ENCODE measurements around the gene ALOX5. TPM values are rescaled to one million over a fixed set of nuclear protein-coding genes. Genes with fewer than 3 reads are reported as not detected.

ALOX5 gene
- total and polyA plus RNA-seq, 2 donors: 25.7 to 52.5 TPM

DNA sequence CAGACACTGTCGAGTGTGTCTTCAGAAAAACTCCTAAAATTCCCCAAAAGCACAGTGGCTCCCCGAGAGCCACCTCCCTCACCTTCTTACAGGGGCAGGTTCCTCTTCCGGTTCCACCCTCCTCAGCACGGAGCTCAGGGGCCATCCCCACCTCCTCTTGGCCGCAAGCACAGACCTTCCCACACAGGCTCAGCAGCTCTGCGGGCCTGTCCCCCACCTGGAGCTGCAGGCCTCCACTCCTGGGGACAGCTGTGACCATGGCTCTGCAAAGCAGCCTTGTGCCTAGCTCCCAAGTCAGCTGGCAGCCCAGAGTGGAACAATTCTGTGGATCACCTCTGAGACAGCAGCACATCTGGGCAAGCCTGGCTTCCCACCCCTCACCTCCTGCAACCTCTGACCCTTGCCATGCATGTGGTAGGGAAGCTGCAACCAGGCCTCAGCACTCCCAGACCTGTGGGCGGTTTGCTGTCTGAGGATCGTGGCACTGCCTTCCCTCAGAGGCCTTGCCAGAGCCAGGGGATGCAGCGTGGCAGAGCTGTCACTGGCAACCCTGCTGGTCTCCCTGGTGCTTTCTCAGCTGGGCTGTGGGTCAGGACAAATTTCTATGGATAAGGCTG, 79.7 kb downstream of the ALOX5 start:
- WGBS: 87% methylated on average over 9 of the region's 9 CpGs
- DNase-seq (ENCODE audit: extremely low spot score): no peak
- Histone ChIP-seq H3K27ac (ENCODE audit: low read depth) (no peak overlapping the region), H3K36me3 (ENCODE audit: insufficient read depth) (no peaks in the 10 kb centered on the region), H3K4me1 (ENCODE audit: insufficient read depth) (no peaks in the 10 kb centered on the region), H3K4me3 (ENCODE audit: low read depth, low read length) (no peak overlapping the region)

DNA sequence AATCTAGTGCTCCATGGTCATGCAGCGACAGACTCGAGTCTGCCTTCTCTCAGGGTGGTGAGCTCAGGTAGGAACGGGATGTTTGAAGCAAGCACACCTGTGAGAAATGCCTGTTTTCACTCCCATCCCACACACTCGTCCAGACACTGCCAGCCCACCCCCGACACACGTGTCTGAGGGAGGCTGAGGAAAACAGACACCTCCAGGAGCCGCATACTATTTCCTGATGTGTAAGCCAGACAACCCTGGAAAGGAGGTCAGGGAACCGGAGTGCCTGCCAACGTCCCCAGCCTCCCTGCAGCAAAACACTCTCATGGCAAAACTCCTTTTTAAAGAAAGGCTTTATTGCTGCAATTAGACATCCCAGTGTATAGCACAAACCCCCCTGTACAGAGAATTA, 80.2 kb downstream of the ALOX5 start:
- 68% methylated on average over 9 of the region's 9 CpGs for WGBS
- H3K27ac ChIP-seq (ENCODE audit: low read depth): no peak overlapping the region

DNA sequence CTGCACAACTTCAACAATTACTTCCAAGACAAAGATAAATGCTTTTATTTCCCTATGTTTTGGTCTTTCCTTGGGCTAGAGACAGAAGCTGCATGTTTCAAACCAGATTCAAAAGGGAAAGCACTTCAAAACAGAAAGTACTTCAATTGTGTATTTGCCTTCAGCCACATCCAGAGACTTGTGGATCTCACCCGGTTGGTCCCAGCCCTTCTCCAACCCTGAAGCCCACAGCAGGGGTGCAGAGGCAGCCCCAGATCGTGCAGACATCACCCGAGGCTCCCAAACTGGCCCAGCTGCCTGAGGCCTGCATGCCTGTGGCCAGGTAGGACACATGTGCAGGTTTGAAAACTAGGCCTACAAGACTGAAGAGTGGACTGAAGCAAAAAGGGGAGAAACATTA, 80.8 kb downstream of the ALOX5 start:
- Histone ChIP-seq H3K36me3 (ENCODE audit: insufficient read depth) (no peaks in the 10 kb centered on the region), H3K4me1 (ENCODE audit: insufficient read depth) (no peaks in the 10 kb centered on the region), H3K27ac (ENCODE audit: low read depth) (no peak overlapping the region), H3K4me3 (ENCODE audit: low read depth, low read length) (no peak overlapping the region)
- no peak for DNase-seq (ENCODE audit: extremely low spot score)
- WGBS: 67% methylated on average over 3 of the region's 3 CpGs

More for the DNA sequence above, 80.2 kb downstream of the ALOX5 start:
- no peaks in the 10 kb centered on the region for H3K36me3 ChIP-seq (ENCODE audit: insufficient read depth)
- H3K4me3 ChIP-seq (ENCODE audit: low read depth, low read length): no peak overlapping the region
- DNase-seq (ENCODE audit: extremely low spot score): no peak
- H3K4me1 ChIP-seq (ENCODE audit: insufficient read depth): no peaks in the 10 kb centered on the region

DNA sequence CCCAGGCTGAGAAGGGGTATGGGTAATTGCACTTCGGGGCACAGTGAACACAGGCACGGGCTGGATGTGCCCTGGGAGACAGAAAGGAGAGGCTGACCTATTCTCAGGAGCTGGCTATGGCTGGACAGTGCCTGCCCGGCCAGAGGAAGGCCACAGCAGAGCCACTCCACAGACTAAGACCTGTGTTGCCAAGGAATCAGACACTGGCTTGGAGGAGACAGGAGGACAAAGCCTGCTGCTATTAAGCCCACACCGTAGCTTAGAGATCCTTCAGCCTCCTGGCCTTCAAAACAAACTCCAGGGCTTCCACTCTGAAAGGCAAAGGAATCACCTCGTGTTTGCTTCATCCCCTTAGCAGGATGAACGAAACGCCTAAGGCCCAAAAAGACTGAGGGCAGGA, 82.2 kb downstream of the ALOX5 start:
- Histone ChIP-seq H3K4me1 (ENCODE audit: insufficient read depth) (no peaks in the 10 kb centered on the region), H3K36me3 (ENCODE audit: insufficient read depth) (no peaks in the 10 kb centered on the region), H3K4me3 (ENCODE audit: low read depth, low read length) (no peak overlapping the region), H3K27ac (ENCODE audit: low read depth) (no peak overlapping the region)
- no peak for DNase-seq (ENCODE audit: extremely low spot score)
- 90% methylated on average over 7 of the region's 7 CpGs for WGBS

DNA sequence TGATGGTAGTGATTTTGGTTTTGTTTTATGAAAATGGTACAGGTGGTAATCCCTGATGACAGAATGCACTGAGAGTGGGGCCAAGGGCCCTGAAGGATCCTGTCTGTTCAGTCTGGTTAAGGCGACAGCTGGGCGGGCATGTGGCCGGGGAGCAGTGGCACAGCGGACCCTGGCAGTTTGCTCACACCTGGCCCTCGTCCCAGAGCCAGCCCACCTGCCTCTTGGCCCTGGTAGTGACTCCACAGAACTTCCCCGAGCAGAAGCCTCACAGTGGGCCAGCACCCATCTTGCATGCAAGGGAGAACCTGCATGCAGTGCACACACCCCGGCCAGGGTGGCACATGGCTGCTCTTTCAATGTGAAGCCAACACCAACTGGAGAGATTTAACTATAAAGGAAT, 82.8 kb downstream of the ALOX5 start:
- Histone ChIP-seq H3K4me3 (ENCODE audit: low read depth, low read length) (no peak overlapping the region), H3K27ac (ENCODE audit: low read depth) (no peak overlapping the region), H3K4me1 (ENCODE audit: insufficient read depth) (no peaks in the 10 kb centered on the region), H3K36me3 (ENCODE audit: insufficient read depth) (no peaks in the 10 kb centered on the region)
- no peak for DNase-seq (ENCODE audit: extremely low spot score)
- 91% methylated on average over 7 of the region's 7 CpGs for WGBS

DNA sequence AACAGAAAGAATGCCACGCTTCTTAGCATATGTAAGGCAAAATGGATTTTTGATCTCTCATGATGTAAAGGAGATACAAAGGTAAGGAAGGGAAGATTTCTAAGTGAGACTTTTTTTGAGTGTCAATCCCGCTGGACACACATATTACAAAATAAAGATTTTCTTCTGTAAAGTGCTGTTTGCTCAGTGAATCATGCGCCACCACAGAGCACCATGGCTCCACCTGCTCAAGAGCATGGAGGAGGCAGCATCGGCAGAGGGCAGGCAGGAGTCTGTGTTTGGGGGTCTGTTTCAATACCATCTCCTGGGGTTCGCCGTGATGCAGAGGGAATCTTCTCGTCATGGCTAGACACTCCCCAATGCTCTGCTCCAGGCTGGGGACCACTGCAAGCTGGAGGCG, 83.5 kb downstream of the ALOX5 start:
- H3K4me3 ChIP-seq (ENCODE audit: low read depth, low read length): no peak overlapping the region
- no peak overlapping the region for H3K27ac ChIP-seq (ENCODE audit: low read depth)
- H3K4me1 ChIP-seq (ENCODE audit: insufficient read depth): no peaks in the 10 kb centered on the region
- H3K36me3 ChIP-seq (ENCODE audit: insufficient read depth): no peaks in the 10 kb centered on the region
- WGBS: 95% methylated on average over 8 of the region's 8 CpGs
- no peak for DNase-seq (ENCODE audit: extremely low spot score)

DNA sequence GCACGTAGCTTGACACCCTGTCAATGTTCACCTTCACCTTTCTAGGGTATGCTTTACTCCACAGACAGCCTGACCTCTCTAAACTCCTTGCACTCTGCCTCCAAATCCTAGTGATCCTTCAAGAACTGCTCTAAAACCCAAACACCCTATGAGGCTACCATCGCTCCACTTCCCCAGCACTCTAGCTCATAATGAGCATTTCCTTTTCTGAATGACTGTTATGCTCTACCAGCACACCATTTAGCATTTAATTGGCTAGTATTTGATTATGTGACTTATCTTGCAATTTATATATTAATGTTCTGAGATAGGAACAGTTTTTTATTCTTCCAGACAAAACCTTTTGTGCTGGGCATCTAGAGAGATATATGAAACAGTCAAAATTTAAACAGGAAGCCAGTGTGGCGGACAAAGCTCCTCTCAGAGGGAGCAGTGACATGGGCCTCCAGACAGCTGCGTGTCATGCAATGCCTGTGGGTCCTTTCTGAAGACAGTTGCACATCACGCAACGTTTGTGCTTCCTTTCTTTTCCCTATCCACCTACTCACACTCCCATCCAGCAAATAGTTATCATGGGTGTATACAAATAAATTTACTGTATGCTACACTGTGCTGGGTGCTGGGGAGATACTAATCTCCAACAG, 86.3 kb downstream of the ALOX5 start:
- H3K36me3 ChIP-seq (ENCODE audit: insufficient read depth): no peaks in the 10 kb centered on the region
- DNase-seq (ENCODE audit: extremely low spot score): no peak
- WGBS: 91% methylated on average over 6 of the region's 6 CpGs
- H3K4me3 ChIP-seq (ENCODE audit: low read depth, low read length): no peak overlapping the region
- H3K4me1 ChIP-seq (ENCODE audit: insufficient read depth): no peaks in the 10 kb centered on the region
- no peak overlapping the region for H3K27ac ChIP-seq (ENCODE audit: low read depth)

DNA sequence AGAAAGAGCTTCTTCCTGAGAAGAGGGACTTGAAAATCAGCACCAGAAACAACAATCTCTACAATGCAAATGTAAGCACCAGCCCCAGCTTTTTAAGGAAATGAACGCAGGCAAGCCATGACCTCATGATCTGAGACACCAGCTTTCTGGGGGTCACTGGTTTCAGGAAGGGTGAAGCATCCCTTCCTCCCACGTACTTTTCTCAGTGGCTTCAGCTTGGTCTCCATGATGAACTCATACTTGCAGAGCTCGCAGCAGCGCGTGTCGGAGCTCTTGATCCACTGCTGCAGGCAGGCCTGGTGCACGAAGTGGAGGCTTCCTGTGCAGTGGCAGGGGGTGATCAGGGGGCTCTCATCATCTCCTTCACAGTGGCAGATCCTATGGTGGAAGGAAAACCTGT, 87.0 kb downstream of the ALOX5 start:
- 83% methylated on average over 7 of the region's 7 CpGs for WGBS
- no peak for DNase-seq (ENCODE audit: extremely low spot score)
- Histone ChIP-seq H3K4me1 (ENCODE audit: insufficient read depth) (no peaks in the 10 kb centered on the region), H3K4me3 (ENCODE audit: low read depth, low read length) (no peak overlapping the region), H3K27ac (ENCODE audit: low read depth) (no peak overlapping the region), H3K36me3 (ENCODE audit: insufficient read depth) (no peaks in the 10 kb centered on the region)

DNA sequence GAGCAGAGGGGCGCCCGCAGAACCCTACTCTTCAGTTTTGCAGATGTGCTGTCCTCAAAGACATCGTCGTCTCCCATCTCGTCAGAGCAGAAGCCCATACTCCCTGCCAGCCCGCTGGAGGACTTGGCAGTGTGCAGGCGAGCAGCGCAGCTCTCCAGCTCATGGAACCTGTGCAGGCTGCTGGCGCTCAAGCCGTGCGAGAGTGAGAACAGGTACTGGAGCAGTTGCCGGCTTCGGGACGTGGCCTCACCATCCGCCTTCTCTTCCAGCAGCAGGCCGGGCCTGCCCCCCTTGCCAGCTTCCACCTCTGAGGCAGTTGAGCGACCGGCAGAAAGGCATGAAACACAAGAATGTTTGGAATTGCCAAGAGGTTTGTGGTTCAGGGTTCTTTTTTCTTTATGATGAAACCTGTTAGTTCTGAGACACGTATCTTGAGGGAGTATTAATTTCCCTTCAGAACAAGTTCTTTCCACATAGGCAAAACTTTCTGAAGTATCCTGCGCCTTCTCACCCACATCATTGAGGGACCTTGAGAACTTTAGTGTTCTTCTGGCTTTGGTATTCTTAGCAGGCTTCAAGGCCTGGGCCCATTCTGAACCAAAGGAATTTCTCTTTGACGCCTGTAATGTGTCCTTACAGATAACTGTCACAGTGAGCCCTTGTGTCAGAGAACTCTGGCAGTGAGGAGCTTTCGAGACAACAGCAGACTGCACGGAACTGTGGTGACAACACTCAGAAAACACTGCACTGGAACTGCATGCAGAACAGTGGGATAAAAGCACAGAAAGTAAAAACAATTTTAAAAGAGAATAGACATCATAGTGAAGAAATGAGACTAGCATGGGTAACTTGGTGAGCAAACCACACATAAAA, 89.5 kb downstream of the ALOX5 start:
- DNase-seq (ENCODE audit: extremely low spot score): no peak
- Histone ChIP-seq H3K4me1 (ENCODE audit: insufficient read depth) (no peaks in the 10 kb centered on the region), H3K36me3 (ENCODE audit: insufficient read depth) (no peaks in the 10 kb centered on the region), H3K4me3 (ENCODE audit: low read depth, low read length) (no peak overlapping the region), H3K27ac (ENCODE audit: low read depth) (no peak overlapping the region)
- WGBS: 94% methylated on average over 23 of the region's 23 CpGs

DNA sequence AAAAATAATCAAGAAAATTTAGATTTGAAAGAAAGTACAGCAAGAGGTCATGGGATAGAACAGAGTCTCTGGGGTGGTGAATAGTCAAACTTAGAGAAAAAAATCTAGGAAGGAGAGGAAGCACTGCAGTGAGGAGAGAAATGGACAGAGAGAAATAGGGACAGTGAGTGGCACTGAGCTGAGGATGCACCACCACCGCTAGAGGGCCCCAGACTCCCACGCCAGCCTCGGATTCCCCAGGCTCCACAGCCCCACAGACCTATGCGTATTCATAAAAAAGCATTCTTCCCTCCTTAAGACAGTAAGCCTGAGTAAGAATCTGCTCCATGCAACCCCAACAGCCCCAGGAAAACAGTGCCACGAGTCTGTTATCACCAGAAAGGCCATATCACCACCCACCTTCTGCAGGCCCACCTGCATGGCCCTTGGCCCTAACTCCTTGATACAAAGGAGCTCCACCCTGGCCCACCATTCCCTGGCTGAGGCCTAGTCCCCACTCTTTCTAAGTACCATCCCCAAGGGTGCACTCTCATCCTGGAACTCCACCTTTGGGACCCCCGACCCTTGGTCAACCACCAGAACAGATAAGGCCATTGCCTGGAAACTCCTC, 91.0 kb downstream of the ALOX5 start:
- H3K27ac ChIP-seq (ENCODE audit: low read depth): no peak overlapping the region
- peak; percentile 41 for DNase-seq (ENCODE audit: extremely low spot score)
- no peaks in the 10 kb centered on the region for H3K4me1 ChIP-seq (ENCODE audit: insufficient read depth)
- no peaks in the 10 kb centered on the region for H3K36me3 ChIP-seq (ENCODE audit: insufficient read depth)
- H3K4me3 ChIP-seq (ENCODE audit: low read depth, low read length): no peak overlapping the region
- WGBS: 24% methylated on average over 6 of the region's 6 CpGs

DNA sequence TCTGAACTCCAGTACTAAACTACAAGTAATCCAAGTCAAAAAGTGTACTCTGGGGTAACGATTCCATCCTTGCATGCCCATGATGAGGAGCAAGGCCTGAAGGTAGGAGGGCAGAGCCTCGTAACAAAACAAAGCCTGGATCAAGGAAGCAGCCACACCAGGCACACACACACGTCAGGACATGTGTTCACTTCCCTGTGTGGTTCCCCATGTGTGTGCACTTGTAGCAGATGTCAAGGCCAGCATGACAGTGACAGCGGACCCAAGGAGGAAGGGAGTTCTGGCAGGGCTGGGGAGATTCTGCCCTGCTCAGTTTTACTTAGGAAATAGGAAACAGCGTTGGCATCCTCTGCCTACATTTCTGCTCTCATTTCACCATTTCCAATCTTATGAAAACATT, 92.8 kb downstream of the ALOX5 start:
- no peak for DNase-seq (ENCODE audit: extremely low spot score)
- no peaks in the 10 kb centered on the region for H3K4me1 ChIP-seq (ENCODE audit: insufficient read depth)
- no peaks in the 10 kb centered on the region for H3K36me3 ChIP-seq (ENCODE audit: insufficient read depth)
- no peak overlapping the region for H3K27ac ChIP-seq (ENCODE audit: low read depth)
- no peak overlapping the region for H3K4me3 ChIP-seq (ENCODE audit: low read depth, low read length)
- WGBS: 83% methylated on average over 5 of the region's 5 CpGs

DNA sequence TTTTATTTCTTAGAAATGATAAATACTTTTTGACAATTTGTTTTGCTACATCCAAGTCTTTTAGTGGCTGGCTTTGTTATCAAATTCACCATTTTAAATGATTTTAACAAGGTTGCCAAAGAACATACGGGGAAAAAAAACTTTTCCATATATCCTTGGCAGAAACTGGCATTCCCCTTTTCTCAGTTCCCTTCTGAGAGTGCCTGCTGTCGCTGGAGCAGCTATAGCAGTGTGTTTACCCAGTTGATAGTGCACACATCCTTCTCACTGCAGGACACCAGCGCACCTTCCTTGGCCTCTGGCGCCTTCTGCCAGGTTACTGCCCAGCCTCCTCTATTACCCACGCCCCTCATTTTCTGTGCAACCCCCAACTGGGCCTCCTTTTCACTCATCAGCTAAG, 94.1 kb downstream of the ALOX5 start:
- Histone ChIP-seq H3K27ac (ENCODE audit: low read depth) (no peak overlapping the region), H3K36me3 (ENCODE audit: insufficient read depth) (no peaks in the 10 kb centered on the region), H3K4me3 (ENCODE audit: low read depth, low read length) (no peak overlapping the region), H3K4me1 (ENCODE audit: insufficient read depth) (no peaks in the 10 kb centered on the region)
- WGBS: 63% methylated on average over 5 of the region's 5 CpGs
- DNase-seq (ENCODE audit: extremely low spot score): no peak

DNA sequence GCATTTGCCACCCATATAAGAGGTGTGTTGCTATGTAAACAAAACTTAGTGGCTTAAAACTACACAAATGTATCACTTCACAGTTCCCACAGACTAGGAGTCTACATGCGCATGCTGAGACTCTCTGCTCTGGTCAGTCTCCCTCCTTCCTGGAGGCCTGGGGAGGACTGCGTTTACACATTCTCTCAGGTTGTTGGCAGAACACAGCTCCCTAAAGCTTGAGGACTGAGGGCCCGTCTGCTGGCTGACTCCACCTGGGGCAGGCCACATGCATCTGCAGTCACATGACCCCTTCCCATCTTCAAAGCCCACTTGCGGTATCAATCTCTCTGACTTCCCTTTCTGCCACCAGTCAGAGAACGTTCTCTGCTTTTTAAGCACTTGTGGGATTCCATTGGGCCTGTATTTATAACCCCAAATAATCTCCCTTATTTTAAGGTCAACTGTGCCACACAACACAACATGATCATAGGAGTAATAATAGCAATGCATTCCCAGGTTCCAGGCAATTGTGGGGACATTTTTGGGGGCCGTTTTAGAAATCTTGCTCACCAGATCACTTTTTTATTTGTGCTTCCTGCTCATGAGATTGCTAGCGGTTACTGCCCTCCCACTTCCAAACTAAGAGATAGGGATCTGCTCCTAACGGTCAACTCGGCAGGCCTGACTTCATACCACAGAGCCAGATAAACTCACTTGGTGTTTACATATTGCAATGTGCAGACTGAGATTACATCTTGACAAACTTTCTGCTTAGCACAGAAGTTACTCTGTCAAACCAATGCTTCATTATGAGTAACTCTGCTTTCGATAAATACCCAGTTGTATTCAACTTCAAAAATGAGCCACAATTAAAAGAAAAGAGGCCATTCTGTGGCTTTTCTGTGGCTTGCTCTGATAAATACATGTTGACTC, 96.3 kb downstream of the ALOX5 start:
- Histone ChIP-seq H3K4me3 (ENCODE audit: low read depth, low read length) (no peak overlapping the region), H3K36me3 (ENCODE audit: insufficient read depth) (no peaks in the 10 kb centered on the region), H3K4me1 (ENCODE audit: insufficient read depth) (no peaks in the 10 kb centered on the region), H3K27ac (ENCODE audit: low read depth) (no peak overlapping the region)
- WGBS: 31% methylated on average over 10 of the region's 10 CpGs
- peak; percentile 5 for DNase-seq (ENCODE audit: extremely low spot score)

Measured in urinary bladder (tissue), 4 donors.